ENCODE measurements around the gene RGMA.

DNA sequence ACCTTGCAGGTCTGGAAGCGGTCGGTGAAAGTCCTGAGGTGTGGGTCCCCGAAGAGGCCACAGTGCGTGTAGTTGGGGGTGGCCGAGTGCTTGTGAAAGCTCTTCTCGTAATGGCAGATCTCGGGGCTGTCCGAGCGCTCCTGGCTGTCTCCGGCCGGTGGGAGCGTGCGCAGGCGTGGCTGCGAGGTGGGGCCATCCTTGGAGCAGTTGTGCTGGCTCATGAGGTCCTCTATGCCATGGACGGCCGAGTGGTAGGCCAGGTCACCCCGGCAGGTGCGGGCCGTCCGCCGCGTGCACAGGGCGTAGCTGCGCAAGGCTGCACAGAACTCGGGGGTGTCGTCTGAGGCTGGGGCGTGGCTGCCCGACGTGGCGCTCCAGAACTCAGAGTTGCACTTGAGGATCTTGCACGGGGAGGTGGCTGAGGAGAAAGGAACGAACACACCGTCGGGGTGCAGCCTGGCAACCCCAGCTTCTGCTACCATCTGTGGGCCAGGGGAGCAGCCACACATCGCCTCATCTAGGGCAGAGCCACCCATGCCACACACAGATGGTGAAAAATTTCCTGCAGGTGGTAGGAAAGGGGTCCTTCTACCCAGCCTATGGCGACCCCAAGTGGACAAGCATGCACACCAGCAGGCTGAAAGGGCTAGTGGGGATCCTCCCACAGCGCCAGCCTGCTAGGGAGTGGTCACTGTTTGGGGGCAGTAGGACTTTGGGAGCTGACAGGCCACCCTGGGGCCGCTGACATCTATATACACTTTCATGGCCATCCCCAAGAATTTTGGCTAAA lies 36.7 kb downstream of the RGMA start:
- TF ChIP-seq, protein P1, sequence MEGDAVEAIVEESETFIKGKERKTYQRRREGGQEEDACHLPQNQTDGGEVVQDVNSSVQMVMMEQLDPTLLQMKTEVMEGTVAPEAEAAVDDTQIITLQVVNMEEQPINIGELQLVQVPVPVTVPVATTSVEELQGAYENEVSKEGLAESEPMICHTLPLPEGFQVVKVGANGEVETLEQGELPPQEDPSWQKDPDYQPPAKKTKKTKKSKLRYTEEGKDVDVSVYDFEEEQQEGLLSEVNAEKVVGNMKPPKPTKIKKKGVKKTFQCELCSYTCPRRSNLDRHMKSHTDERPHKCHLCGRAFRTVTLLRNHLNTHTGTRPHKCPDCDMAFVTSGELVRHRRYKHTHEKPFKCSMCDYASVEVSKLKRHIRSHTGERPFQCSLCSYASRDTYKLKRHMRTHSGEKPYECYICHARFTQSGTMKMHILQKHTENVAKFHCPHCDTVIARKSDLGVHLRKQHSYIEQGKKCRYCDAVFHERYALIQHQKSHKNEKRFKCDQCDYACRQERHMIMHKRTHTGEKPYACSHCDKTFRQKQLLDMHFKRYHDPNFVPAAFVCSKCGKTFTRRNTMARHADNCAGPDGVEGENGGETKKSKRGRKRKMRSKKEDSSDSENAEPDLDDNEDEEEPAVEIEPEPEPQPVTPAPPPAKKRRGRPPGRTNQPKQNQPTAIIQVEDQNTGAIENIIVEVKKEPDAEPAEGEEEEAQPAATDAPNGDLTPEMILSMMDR (IDR thresholded peaks at IDR 0.05 in 2 of 3, conservative IDR thresholded peaks at IDR 0.05 in 1 of 3; ENCODE audit: borderline replicate concordance in 1 of 3, insufficient read depth in 1 of 3, low read depth in 2 of 3, low read length in 2 of 3), result peak; percentile 32 to 41 (median 41); a peak in 5 of 6 replicates
- TF ChIP-seq POLR2A (IDR thresholded peaks at IDR 0.05; ENCODE audit: borderline replicate concordance, extremely low read depth, insufficient read depth, insufficient read length) (no peak), YY1 (IDR thresholded peaks at IDR 0.05; ENCODE audit: extremely low read depth, insufficient replicate concordance, low read depth, low read length) (no peak), RAD21 (IDR thresholded peaks at IDR 0.05; ENCODE audit: low read depth) (peak; percentile 56), EGR1 (IDR thresholded peaks at IDR 0.05; ENCODE audit: low read depth) (no peak), ZNF274 (IDR thresholded peaks at IDR 0.05; ENCODE audit: low read depth, low read length) (no peak), ATF3 (IDR thresholded peaks at IDR 0.05) (no peak), POLR2AphosphoS5 (IDR thresholded peaks at IDR 0.05; ENCODE audit: low read depth, low read length) (no peak), ZBTB33 (IDR thresholded peaks at IDR 0.05; ENCODE audit: extremely low read depth, insufficient replicate concordance, low read length) (no peak)
- TF ChIP-seq, protein P2, sequence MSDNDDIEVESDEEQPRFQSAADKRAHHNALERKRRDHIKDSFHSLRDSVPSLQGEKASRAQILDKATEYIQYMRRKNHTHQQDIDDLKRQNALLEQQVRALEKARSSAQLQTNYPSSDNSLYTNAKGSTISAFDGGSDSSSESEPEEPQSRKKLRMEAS (IDR thresholded peaks at IDR 0.05), result no peak
